Measurements from ENCODE around the gene ATP6V1G2. TPM values are rescaled to one million over a fixed set of nuclear protein-coding genes. Genes with fewer than 3 reads are reported as not detected.
A peak's percentile ranks its signal among the peaks of the same experiment; 100 is the strongest.

The ATP6V1G2 gene
- total and polyA plus RNA-seq, 2 of the 8 experiments (the other 6 are each of a cell fraction or from before 2014, with no cell fraction given): 3.0 to 5.7 TPM

DNA sequence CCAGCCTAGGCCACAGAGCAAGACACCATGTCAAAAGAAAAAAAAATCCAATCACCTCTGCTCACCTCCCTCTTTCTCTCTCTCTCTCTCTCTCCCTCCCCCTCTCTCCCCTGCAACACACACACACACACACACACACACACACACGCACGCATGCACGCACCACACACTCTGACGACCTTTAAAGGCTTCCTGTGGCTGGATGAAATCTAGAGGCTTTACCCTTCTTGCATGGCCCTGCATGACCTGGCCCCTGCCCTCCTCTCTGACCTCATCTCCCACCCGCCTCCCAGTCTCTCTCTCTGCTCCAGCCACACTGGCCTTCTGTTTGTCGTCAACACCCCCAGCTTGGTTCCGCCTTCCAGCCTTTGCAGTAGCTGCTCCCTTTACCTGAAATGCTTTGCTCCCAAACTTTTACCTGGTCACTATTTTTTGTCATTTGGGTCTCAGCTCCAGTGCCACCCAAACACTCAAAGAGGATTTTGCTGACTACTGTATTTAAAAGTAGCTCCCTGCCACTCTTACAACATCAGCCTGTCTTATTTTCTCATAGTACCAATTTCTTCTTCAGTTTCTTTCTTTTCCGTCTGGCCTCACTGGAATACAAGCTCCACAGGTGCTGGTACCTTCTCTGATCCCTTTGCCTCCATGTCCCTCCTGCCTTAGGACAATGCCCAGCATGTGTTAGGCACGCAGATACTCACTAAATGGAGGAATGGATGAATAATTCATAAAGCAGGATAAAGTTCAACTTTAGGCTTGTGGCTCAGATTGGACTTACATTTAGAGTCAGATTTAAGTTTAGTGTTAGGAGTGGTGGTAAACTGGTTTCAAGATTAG is 21.3 kb upstream of the ATP6V1G2 start:
- Histone ChIP-seq H3K4ac (replicated peaks; ENCODE audit: insufficient read length, low read depth, low read length) (no peak overlapping the region), H4K20me1 (replicated peaks in 1 of 2; ENCODE audit: control insufficient read depth in 1 of 2, insufficient read depth in 2 of 2, low read length in 2 of 2) (no peaks in the 10 kb centered on the region), H2BK5ac (ENCODE audit: low read depth, low read length) (no peak overlapping the region; the same call in 1 of the 2 replicates), H2BK20ac (ENCODE audit: low read length) (no peak overlapping the region), H3K56ac (replicated peaks; ENCODE audit: insufficient read length, low read depth, low read length) (no peak overlapping the region), H2AK5ac (ENCODE audit: low read depth, low read length) (no peak overlapping the region), H3K36me3 (ENCODE audit: control insufficient read depth in 2 of 4, insufficient read depth in 4 of 4, low read length in 3 of 4) (no peaks in the 10 kb centered on the region), H2AFZ (ENCODE audit: low read length) (no peak overlapping the region), H3K27me3 (replicated peaks in 1 of 4; ENCODE audit: control insufficient read depth in 3 of 4, extremely low read depth in 1 of 4, insufficient read depth in 3 of 4, low read length in 3 of 4) (no peaks in the 10 kb centered on the region), H3K9ac (replicated peaks in 1 of 4; ENCODE audit: extremely low read depth in 1 of 4, low read depth in 3 of 4, low read length in 3 of 4) (no peak overlapping the region), H3K79me1 (ENCODE audit: low read depth, low read length) (no peaks in the 10 kb centered on the region), H2BK15ac (ENCODE audit: low read length) (no peak overlapping the region; the same call in 1 of the 2 replicates), H3K27ac (ENCODE audit: low read depth, low read length) (no peak overlapping the region), H3K18ac (ENCODE audit: extremely low read depth, low read length) (no peak overlapping the region), H4K5ac (ENCODE audit: insufficient read length, low read depth, low read length) (no peak overlapping the region), H3K4me3 (ENCODE audit: extremely low read depth in 1 of 4, insufficient read depth in 2 of 4, low read depth in 3 of 4, low read length in 4 of 4) (no peak overlapping the region), H4K91ac (replicated peaks; ENCODE audit: insufficient read length, low read length) (no peak overlapping the region), H3K23ac (ENCODE audit: insufficient read length) (no peak overlapping the region), H4K8ac (ENCODE audit: extremely low read depth, insufficient read depth, low read length) (no peak overlapping the region), H3K14ac (ENCODE audit: insufficient read length) (no peak overlapping the region), H3K4me1 (replicated peaks in 1 of 4; ENCODE audit: control insufficient read depth in 3 of 4, insufficient read depth in 4 of 4, low read length in 3 of 4) (no peaks in the 10 kb centered on the region; a peak in 2 of 7 replicates), H3K9me3 (ENCODE audit: insufficient read depth in 2 of 2, low read depth in 1 of 2, low read length in 1 of 2) (no peaks in the 10 kb centered on the region), H3K79me2 (ENCODE audit: control insufficient read depth in 1 of 2, insufficient read depth in 2 of 2, low read length in 2 of 2) (no peaks in the 10 kb centered on the region), H2BK120ac (replicated peaks; ENCODE audit: low read depth, low read length) (no peak overlapping the region), H3K23me2 (ENCODE audit: low read depth, low read length) (peaks cover 3% of the 10 kb centered on the region; the same call in 1 of the 2 replicates), H2BK12ac (ENCODE audit: low read depth, low read length) (0 out of 2 replicates have a peak overlapping the region, but pooled peaks have one; percentile 23), H3K4me2 (ENCODE audit: insufficient read depth in 1 of 2, low read depth in 2 of 2, low read length in 2 of 2) (no peak overlapping the region; a peak in 1 of 4 replicates)
- WGBS, 2 experiments (ENCODE audit: extremely low coverage in 1 of 2, insufficient coverage in 1 of 2, insufficient read length in 1 of 2, insufficient replicate concordance in 2 of 2, low coverage in 1 of 2, low lambda C conversion rate in 2 of 2, missing lambda C conversion rate in 1 of 2): 56% methylated on average over 9 of the region's 9 CpGs; no CpG with 5 or more reads in 1 of the 2 experiments
- FAIRE-seq (no peak), DNase-seq (ENCODE audit: low read depth in 1 of 2, low spot score in 2 of 2) (no peak)
- ChIA-PET POLR2A (ENCODE audit: partially characterized antibody) (interaction anchor here (0.7 to 5.5 kb wide), 6 partner anchors 10 to 85 kb away, joined by 3 to 27 read pairs (median 6); partner anchors contain the start of genes BAG6 and LTB), CTCF (ENCODE audit: partially characterized antibody) (interaction anchor here (0.8 to 4.9 kb wide), 8 partner anchors 12 to 29 kb away, joined by 3 to 47 read pairs (median 5); partner anchors contain the start of genes LST1, LTB and NCR3)
- no peak for TF ChIP-seq EGR1 (IDR thresholded peaks at IDR 0.05; ENCODE audit: borderline replicate concordance, low read depth, low read length)
- TF ChIP-seq CHD2 (IDR thresholded peaks at IDR 0.05; ENCODE audit: low read length): no peak
- no peak for TF ChIP-seq SP4 (IDR thresholded peaks at IDR 0.05; ENCODE audit: low read length)
- TF ChIP-seq CEBPB (IDR thresholded peaks at IDR 0.05; ENCODE audit: low read depth, low read length): no peak

Measured in H1 (cell line).